ENCODE results near the gene TENT5C.

TENT5C gene

GRCh38 chr1:117586337-117586736 lies 19.5 kb upstream of the TENT5C start:
- peaks cover 7% of the 10 kb centered on the region; the same call in 1 of the 2 replicates for H3K27me3 ChIP-seq (ENCODE audit: control insufficient read depth, low read length)
- no peaks in the 10 kb centered on the region for H3F3A ChIP-seq (ENCODE audit: control insufficient read depth, insufficient read depth)
- H3K79me2 ChIP-seq (ENCODE audit: control insufficient read depth, low read length), result no peaks in the 10 kb centered on the region
- H3K36me3 ChIP-seq (ENCODE audit: control insufficient read depth, low read length), result no peaks in the 10 kb centered on the region
- H3K27ac ChIP-seq (ENCODE audit: low read depth, low read length), result no peak overlapping the region
- H4K20me1 ChIP-seq (ENCODE audit: control insufficient read depth, insufficient read depth, low read depth, low read length), result no peaks in the 10 kb centered on the region
- no peaks in the 10 kb centered on the region for H3K9me2 ChIP-seq (replicated peaks; ENCODE audit: control insufficient read depth, low read length)
- TF ChIP-seq CTCF (IDR thresholded peaks at IDR 0.05; ENCODE audit: low read depth, low read length, poor library complexity, severe bottlenecking) (no peak), EZH2phosphoT487 (IDR thresholded peaks at IDR 0.05; ENCODE audit: borderline replicate concordance, low read length) (no peak)
- H3K9me3 ChIP-seq (ENCODE audit: control insufficient read depth, insufficient read depth, low read length), result no peaks in the 10 kb centered on the region
- no peak overlapping the region for H3K4me2 ChIP-seq (ENCODE audit: low read length)
- no peaks in the 10 kb centered on the region for H3K4me1 ChIP-seq (ENCODE audit: control insufficient read depth, low read length)
- no peak overlapping the region for H3K4me3 ChIP-seq (ENCODE audit: low read length)

GRCh38 chr1:117586747-117587498 lies 18.9 kb upstream of the TENT5C start:
- Histone ChIP-seq H3K36me3 (ENCODE audit: control insufficient read depth, low read length) (no peaks in the 10 kb centered on the region), H3K4me2 (ENCODE audit: low read length) (no peak overlapping the region), H3K4me3 (ENCODE audit: low read length) (no peak overlapping the region), H3K27me3 (ENCODE audit: control insufficient read depth, low read length) (peaks cover 9% of the 10 kb centered on the region; the same call in 1 of the 2 replicates), H3K79me2 (ENCODE audit: control insufficient read depth, low read length) (no peaks in the 10 kb centered on the region), H3K27ac (ENCODE audit: low read depth, low read length) (no peak overlapping the region), H3F3A (ENCODE audit: control insufficient read depth, insufficient read depth) (no peaks in the 10 kb centered on the region), H3K9me2 (replicated peaks; ENCODE audit: control insufficient read depth, low read length) (no peaks in the 10 kb centered on the region), H4K20me1 (ENCODE audit: control insufficient read depth, insufficient read depth, low read depth, low read length) (no peaks in the 10 kb centered on the region), H3K4me1 (ENCODE audit: control insufficient read depth, low read length) (no peaks in the 10 kb centered on the region), H3K9me3 (ENCODE audit: control insufficient read depth, insufficient read depth, low read length) (no peaks in the 10 kb centered on the region)
- TF ChIP-seq EZH2phosphoT487 (IDR thresholded peaks at IDR 0.05; ENCODE audit: borderline replicate concordance, low read length) (no peak), CTCF (IDR thresholded peaks at IDR 0.05; ENCODE audit: low read depth, low read length, poor library complexity, severe bottlenecking) (no peak)

GRCh38 chr1:117587499-117588356 lies 18.1 kb upstream of the TENT5C start:
- TF ChIP-seq CTCF (IDR thresholded peaks at IDR 0.05; ENCODE audit: low read depth, low read length, poor library complexity, severe bottlenecking) (no peak), EZH2phosphoT487 (IDR thresholded peaks at IDR 0.05; ENCODE audit: borderline replicate concordance, low read length) (no peak)
- Histone ChIP-seq H4K20me1 (ENCODE audit: control insufficient read depth, insufficient read depth, low read depth, low read length) (no peaks in the 10 kb centered on the region), H3K27me3 (ENCODE audit: control insufficient read depth, low read length) (peaks cover 9% of the 10 kb centered on the region; the same call in 1 of the 2 replicates), H3F3A (ENCODE audit: control insufficient read depth, insufficient read depth) (no peaks in the 10 kb centered on the region), H3K9me3 (ENCODE audit: control insufficient read depth, insufficient read depth, low read length) (no peaks in the 10 kb centered on the region), H3K4me2 (ENCODE audit: low read length) (no peak overlapping the region), H3K4me1 (ENCODE audit: control insufficient read depth, low read length) (no peaks in the 10 kb centered on the region), H3K9me2 (replicated peaks; ENCODE audit: control insufficient read depth, low read length) (no peaks in the 10 kb centered on the region), H3K4me3 (ENCODE audit: low read length) (no peak overlapping the region), H3K36me3 (ENCODE audit: control insufficient read depth, low read length) (no peaks in the 10 kb centered on the region), H3K27ac (ENCODE audit: low read depth, low read length) (no peak overlapping the region), H3K79me2 (ENCODE audit: control insufficient read depth, low read length) (no peaks in the 10 kb centered on the region)

Data from DOHH2 (cell line).